ENCODE data around the gene MYO18A.
"Not testable (repeated sequence)": the region's sequence is repeated elsewhere in the genome, so short reads cannot be mapped to it uniquely, and the experiment has no call there.

The MYO18A gene

GRCh38 chr17:29194669-29195068 lies 14.5 kb upstream of the MYO18A start:
- no peak for DNase-seq (ENCODE audit: low read depth)

DNA sequence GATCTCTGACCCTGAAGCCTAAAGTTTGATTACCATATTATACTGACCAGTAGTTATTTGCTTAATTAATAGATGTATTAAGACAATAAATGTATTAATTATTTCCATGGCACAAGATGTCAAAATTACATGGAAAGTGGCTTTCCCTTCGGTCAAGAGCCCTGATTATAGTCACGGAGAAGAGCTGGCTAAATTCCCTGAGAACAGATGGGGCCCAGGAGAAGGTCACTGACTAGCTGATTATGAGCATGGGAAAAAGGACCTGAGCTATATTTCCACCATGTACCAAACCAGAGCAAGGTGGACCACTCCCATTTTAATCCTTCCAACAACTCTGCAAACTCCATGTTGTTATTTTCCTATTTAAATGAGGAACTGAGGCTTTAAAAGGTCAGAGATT lies 12.9 kb upstream of the MYO18A start:
- DNase-seq (ENCODE audit: low read depth): no peak

DNA sequence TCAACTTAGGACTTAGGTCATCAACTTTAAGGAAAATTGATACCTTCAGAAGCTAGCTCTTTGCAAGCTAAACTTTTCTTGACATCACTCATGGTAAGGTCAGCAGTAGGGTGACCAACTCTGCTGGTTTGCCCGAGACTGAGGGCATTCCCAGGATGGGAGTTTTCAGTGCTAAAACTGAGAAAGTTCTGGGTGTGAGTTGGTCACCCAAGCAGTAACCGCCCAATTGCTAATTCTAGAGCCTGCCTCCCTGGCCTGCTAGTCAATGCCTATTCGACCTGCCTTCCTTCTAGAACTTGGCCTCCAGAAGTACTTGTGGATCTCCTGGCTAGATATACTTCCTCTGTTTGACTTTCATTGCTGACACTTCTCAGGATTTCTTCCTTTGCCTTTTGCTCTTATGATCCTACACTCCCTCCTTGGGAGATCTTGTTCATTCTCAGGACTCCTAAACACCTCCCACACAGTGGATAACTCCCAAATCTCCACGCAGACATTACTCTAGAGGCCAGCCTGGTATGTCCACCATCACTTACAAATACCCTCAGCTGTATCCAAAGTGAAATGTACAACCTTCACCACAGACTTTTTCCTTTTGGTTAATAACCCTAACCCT lies 10.5 kb upstream of the MYO18A start:
- DNase-seq (ENCODE audit: low read depth): no peak

- DNase-seq (ENCODE audit: low read depth): no peak
Observed at GRCh38 chr17:29190039-29190438, 9.8 kb upstream of the MYO18A start.

GRCh38 chr17:29189355-29189754 lies 9.2 kb upstream of the MYO18A start:
- no peak for DNase-seq (ENCODE audit: low read depth)

DNA sequence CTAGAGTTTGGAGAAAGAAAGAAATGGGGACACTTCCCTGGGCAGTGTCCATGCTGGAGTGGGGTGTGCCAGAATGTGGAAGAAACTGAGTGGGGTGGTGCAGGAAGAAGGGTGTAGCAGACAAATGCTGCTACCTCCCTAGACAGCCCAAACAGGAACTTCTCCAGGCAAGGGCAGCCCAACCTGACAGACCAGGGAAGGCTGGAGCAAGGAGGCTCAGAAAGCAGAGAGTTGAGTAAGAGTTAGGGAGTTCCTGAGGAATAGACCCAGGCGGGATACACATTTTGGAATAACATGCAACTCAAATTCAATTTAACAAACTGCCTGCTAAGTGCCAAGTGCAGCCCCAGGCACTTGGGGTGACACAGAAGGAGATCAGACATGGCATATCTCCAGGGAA lies 1.0 kb upstream of the MYO18A start:
- no peak for DNase-seq (ENCODE audit: low read depth)

DNA sequence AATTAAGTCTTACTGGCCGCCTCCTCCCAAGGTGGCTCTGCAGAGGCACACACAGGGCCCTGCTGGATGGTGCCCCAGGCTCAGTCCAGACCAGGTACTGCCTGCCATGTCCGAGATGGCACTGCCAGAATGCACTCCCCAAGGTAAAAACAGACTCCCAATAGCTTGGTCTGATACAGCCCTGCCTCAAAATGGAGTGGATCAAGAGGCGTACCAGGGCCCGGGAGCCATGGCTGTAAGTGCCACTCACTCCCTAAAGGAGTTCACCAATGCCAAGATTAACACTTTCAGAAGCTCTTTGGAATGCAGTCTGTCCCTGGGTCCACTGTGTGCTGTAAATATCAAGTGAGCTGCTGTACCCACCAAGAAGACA lies 576 bp upstream of the MYO18A start:
- no peak for DNase-seq (ENCODE audit: low read depth)

- DNase-seq (ENCODE audit: low read depth): no peak
Observed at GRCh38 chr17:29179232-29180033, 765 bp downstream of the MYO18A start.

DNA sequence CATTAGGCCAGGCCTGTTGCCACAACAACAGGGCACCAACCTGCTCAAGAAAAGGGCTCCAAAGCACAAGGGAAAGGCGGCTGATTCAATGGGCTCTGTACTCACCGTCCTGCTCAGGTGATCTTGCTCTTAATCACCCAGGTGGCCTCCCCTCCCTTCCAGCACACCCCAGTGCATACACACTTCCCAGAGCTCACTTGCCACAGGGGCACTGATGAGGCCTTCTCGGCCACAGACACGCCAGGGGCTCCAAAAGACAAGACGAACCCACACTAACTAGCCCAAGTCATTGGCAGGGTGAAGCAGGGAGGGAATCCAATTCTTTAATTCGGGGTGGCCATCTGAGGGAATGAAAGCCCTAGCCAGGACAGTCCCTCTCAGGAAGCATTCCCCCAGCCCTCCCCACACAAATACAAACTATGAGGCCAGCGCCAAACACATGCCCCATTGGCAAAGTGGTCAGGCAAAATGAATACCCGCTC lies 1.4 kb downstream of the MYO18A start:
- DNase-seq (ENCODE audit: low read depth): no peak

DNA sequence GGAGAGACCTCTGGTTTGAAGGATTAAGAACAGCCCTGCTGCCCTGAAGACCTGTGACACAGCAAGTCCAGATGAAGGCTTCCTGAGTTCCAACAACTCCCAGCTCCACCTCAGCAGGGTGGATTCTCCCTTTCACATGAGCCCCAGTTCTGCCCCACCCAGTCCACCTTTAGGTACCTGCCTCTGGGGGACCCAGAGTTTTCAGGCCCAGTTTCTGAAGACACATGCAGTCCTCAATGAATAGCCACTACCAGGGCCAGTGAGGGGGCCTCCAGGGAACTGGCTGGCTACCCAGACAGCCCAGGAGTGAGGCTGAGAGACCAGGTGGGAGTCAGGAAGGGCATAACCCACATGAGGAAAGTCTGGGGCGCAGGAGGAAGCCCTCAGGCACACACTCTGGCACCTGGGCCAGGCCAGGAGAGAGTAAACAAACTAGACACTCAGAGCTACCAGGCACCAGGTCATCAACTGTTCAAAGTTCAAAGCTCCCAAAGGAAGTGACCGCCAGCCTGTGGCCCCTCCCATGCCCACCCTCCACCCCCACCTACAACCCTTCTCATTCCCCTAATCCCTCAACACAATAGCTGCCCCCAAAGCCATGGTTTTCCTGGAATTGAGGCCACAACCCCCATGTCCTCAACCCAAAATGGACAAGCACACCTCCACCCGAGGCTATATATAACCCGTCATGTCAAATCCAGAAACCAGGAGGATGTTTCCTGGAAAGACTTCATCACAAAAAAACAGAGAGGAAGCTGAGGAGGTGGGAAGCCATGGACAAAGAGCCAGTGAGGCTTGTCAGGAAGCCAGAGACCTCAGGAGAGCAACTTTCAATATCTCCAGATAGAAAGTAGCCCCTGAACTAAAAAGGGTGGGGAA lies 2.1 kb downstream of the MYO18A start:
- no peak for DNase-seq (ENCODE audit: low read depth)

DNA sequence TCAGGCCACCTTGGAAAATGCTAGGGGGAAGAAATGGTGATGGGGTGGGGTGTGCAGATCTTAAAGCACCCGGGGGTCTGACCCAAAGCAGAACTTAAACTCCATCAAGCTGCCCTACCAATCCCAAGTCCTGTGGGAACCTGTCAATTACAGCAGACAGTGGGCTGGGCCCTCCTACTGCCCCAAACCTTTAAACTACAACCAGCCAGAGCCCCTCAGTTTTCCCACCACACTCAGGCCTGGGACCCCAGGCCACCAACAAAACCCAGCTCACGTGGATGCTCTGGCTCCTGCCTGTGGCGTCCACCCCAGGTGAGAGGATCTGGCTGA lies 2.7 kb downstream of the MYO18A start:
- no peak for DNase-seq (ENCODE audit: low read depth)

DNA sequence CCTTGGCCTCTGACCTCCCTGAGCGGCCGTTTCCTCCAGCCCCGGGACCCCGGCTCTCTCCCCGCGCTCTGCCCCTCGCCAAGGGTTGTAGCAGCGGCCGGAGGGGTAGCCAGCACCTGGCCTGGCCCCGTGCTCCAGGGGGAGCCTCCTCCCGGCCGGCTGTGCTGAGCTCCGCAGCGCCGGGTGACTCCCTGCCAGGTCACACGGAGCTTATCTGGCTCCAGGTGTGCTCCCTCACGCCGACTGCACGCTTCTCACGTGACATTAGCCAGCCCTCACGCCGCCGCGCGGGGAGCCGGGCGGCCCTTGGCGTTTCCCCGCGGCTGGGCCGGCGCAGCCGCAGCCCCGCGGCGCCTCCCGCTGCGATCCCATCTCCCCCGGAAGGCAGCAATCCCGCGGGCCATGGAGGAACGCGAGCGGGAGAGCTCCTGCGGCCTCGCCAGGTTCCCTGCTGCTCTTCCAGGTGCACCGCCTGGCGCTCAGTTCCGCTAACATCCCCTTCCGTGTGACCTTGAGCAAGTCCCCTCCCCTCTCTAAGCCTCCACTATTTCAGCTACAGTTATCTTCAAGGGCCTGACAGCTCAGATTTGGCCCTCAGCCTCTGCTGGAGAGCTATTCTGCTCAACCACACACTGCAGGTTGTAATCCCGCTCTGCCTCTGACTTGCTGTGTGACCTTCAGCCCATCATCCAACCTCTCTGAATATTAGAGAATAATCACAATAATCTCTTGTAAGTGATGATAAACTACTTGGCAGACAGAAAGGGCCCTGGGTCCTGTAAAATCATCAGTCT lies 3.4 kb downstream of the MYO18A start:
- peak; percentile 45 for DNase-seq (ENCODE audit: low read depth)

DNA sequence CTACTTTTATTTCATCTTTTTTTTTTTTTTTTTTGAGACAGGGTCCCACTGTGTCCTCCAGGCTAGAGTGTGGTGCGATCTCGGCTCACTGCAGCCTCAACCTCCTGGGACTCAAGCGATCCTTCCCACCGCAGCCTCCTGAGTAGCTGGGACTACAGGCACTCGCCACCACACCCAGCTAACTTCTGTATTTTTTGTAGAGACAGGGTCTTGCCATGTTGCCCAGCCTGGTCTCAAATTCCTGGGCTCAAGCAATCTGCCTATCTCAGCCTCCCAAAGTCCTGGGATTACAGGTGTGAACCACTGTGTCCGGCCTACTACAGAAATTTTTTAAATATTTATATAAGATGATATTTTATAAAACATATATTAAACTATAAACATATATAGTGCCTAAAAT lies 4.8 kb downstream of the MYO18A start:
- DNase-seq (ENCODE audit: low read depth): no peak

GRCh38 chr17:29172589-29172988 lies 7.6 kb downstream of the MYO18A start:
- DNase-seq (ENCODE audit: low read depth): no peak

- no peak for DNase-seq (ENCODE audit: low read depth)
Observed at GRCh38 chr17:29170682-29171081, 9.5 kb downstream of the MYO18A start.

- no peak for DNase-seq (ENCODE audit: low read depth)
Observed at GRCh38 chr17:29169806-29170591, 10.2 kb downstream of the MYO18A start.

DNA sequence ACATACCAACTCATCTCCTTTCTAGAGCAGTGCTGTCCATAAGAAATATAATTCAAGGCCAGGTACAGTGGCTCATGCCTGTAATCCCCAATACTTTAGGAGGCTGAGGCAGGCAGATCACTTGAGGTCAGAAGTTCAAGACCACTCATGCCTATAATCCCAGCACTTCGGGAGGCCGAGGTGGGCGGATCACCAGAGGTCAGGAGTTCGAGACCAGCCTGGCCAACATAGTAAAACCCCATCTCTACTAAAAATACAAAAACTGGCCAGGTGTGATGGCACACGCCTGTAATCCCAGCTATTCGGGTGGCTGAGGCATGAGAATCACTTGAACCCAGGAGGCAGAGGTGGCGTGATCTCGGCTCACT lies 11.5 kb downstream of the MYO18A start:
- not testable (repeated sequence) for DNase-seq (ENCODE audit: low read depth)

- no peak for DNase-seq (ENCODE audit: low read depth)
Observed at GRCh38 chr17:29168079-29168758, 12.0 kb downstream of the MYO18A start.

DNA sequence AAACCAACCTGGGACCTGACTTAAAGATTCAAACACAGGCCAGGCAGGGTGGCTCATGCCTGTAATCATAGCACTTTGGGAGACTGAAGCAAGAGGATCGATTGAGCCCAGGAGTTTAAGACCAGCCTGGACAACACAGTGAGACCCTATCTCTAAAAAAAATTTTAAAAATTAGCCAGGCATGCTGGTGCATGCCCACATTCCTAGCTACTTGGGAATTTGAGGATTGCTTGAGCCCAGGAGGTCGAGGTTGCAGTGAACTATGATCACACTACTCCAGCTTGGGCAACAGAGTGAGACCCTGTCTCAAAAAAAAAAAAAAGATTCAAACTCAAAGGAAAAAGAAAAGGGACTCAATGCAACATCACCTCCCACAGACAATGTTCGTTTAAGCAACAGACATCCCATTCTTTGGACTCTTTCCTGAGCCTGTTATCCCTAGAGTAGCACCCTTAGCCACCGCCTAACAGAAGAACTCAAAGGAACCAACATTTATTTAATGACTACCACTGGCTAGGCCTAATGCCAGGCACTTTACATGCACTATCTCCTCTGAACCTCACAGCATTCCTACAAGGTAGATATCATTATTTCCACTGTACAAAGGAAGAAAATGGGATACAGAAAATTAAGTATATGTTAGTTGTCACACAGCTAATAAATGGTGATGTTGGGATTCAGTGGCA lies 12.7 kb downstream of the MYO18A start:
- no peak for DNase-seq (ENCODE audit: low read depth)

GRCh38 chr17:29166507-29166887 lies 13.7 kb downstream of the MYO18A start:
- DNase-seq (ENCODE audit: low read depth): no peak
